ENCODE measurements around the gene PITX2. TPM values are rescaled to one million over a fixed set of nuclear protein-coding genes. Genes with fewer than 3 reads are reported as not detected.
"Not testable (repeated sequence)": the region's sequence is repeated elsewhere in the genome, so short reads cannot be mapped to it uniquely, and the experiment has no call there.

The PITX2 gene
- total RNA-seq, 1 experiment from 2014 or later: 8.5 TPM

GRCh38 chr4:110586131-110586850 lies 36.6 kb downstream of the PITX2 start:
- Histone ChIP-seq H2BK120ac (ENCODE audit: low read depth, low read length, poor library complexity, severe bottlenecking) (no peak overlapping the region), H3K4me2 (ENCODE audit: insufficient read depth, insufficient read length, low read length) (no peak overlapping the region), H3K4ac (ENCODE audit: low read depth, low read length) (no peak overlapping the region), H2AFZ (ENCODE audit: low read length) (no peak overlapping the region), H3K4me1 (ENCODE audit: insufficient read depth, low read length) (no peaks in the 10 kb centered on the region), H3T11ph (ENCODE audit: low read length) (no peak overlapping the region), H3K79me2 (ENCODE audit: insufficient read depth, low read length) (no peaks in the 10 kb centered on the region), H2BK20ac (ENCODE audit: low read depth, low read length, poor library complexity, severe bottlenecking) (no peak overlapping the region), H2AK5ac (ENCODE audit: insufficient read length, low read length) (no peak overlapping the region), H3K79me1 (ENCODE audit: insufficient read depth, low read depth, low read length, poor library complexity, severe bottlenecking) (no peaks in the 10 kb centered on the region), H3K23me2 (ENCODE audit: insufficient read length, low read depth, low read length, poor library complexity, severe bottlenecking) (no peaks in the 10 kb centered on the region), H3K14ac (ENCODE audit: insufficient read depth, low read length) (no peak overlapping the region), H3K23ac (ENCODE audit: insufficient read length, low read depth, low read length) (no peak overlapping the region), H3K27ac (ENCODE audit: insufficient read length, low read depth, low read length) (no peak overlapping the region), H4K91ac (ENCODE audit: insufficient read length, low read depth, low read length) (no peak overlapping the region), H2BK5ac (ENCODE audit: insufficient read length, low read length) (no peak overlapping the region), H4K20me1 (ENCODE audit: control insufficient read depth, insufficient read depth, insufficient read length) (no peaks in the 10 kb centered on the region), H3K27me3 (ENCODE audit: insufficient read depth, low read length) (no peaks in the 10 kb centered on the region), H2BK15ac (ENCODE audit: low read depth, low read length) (no peak overlapping the region), H4K5ac (ENCODE audit: insufficient read length, low read depth, low read length) (no peak overlapping the region), H3K9me3 (ENCODE audit: control insufficient read depth, low read depth, low read length) (no peaks in the 10 kb centered on the region), H4K8ac (replicated peaks; ENCODE audit: insufficient read length, low read depth, low read length) (no peak overlapping the region), H3K56ac (ENCODE audit: insufficient read length, low read depth, low read length) (no peak overlapping the region), H2BK12ac (ENCODE audit: insufficient read length, low read depth, low read length) (no peak overlapping the region), H3K18ac (ENCODE audit: insufficient read length, low read depth, low read length) (no peak overlapping the region), H3K9ac (ENCODE audit: extremely low read depth, insufficient read length, low read length) (no peak overlapping the region)
- peaks cover 3% of the 10 kb centered on the region in 2 experiments; a peak in 3 of 4 replicates for H3K4me1 Mint-ChIP-seq
- no peaks in the 10 kb centered on the region; the same call in 1 of the 2 replicates for H3K27me3 Mint-ChIP-seq (ENCODE audit: low read depth)
- no peak for DNase-seq
- H3K9me3 Mint-ChIP-seq: no peaks in the 10 kb centered on the region
- no peak overlapping the region for H3K27ac Mint-ChIP-seq
- peaks cover 0 to 1% (median 0%) of the 10 kb centered on the region in 3 experiments; a peak in 1 of 7 replicates for H3K36me3 Mint-ChIP-seq (ENCODE audit: insufficient read depth in 1 of 3, low read depth in 3 of 3)
- no peak overlapping the region for H3K4me3 Mint-ChIP-seq
- no CpG with 5 or more reads among the region's 7 CpGs for WGBS (ENCODE audit: extremely low coverage, insufficient read length, low lambda C conversion rate)
- peak; percentile 66 for TF ChIP-seq CTCF (conservative IDR thresholded peaks at IDR 0.05)

DNA sequence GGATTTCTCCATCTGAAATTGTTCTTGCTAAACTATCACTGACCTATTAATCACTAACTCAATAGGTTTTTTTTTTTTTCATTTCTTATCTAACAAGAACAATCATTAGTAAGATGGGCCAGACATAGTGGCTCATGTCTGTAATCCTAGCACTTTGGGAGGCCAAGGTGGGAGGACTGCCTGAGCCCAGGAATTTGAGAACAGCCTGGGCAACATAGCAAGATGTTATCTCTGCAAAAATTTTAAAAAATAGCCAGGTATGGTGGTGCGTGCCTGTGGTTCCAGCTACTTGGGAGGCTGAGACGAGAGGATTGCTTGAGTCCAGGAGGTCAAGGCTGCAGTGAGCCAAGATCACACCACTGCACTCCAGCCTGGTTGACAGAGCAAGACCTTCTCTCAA lies 46.2 kb downstream of the PITX2 start:
- H3K9me3 Mint-ChIP-seq; H3K4me1 Mint-ChIP-seq; H3K79me1 ChIP-seq (ENCODE audit: insufficient read depth, low read depth, low read length, poor library complexity, severe bottlenecking); H3K18ac ChIP-seq (ENCODE audit: insufficient read length, low read depth, low read length); H2BK20ac ChIP-seq (ENCODE audit: low read depth, low read length, poor library complexity, severe bottlenecking); H2BK15ac ChIP-seq (ENCODE audit: low read depth, low read length); H3K9me3 ChIP-seq (ENCODE audit: control insufficient read depth, low read depth, low read length); H3K27ac Mint-ChIP-seq; H2BK12ac ChIP-seq (ENCODE audit: insufficient read length, low read depth, low read length); DNase-seq; H3K9ac ChIP-seq (ENCODE audit: extremely low read depth, insufficient read length, low read length); H3K4me3 Mint-ChIP-seq; H3K56ac ChIP-seq (ENCODE audit: insufficient read length, low read depth, low read length); H2BK5ac ChIP-seq (ENCODE audit: insufficient read length, low read length); H2AFZ ChIP-seq (ENCODE audit: low read length); H3K23ac ChIP-seq (ENCODE audit: insufficient read length, low read depth, low read length); H3K14ac ChIP-seq (ENCODE audit: insufficient read depth, low read length); H3K4ac ChIP-seq (ENCODE audit: low read depth, low read length); H3K4me1 ChIP-seq (ENCODE audit: insufficient read depth, low read length); H4K91ac ChIP-seq (ENCODE audit: insufficient read length, low read depth, low read length); H3K27ac ChIP-seq (ENCODE audit: insufficient read length, low read depth, low read length); H3T11ph ChIP-seq (ENCODE audit: low read length); H3K23me2 ChIP-seq (ENCODE audit: insufficient read length, low read depth, low read length, poor library complexity, severe bottlenecking); H3K4me2 ChIP-seq (ENCODE audit: insufficient read depth, insufficient read length, low read length); H2AK5ac ChIP-seq (ENCODE audit: insufficient read length, low read length); H2BK120ac ChIP-seq (ENCODE audit: low read depth, low read length, poor library complexity, severe bottlenecking); H3K27me3 ChIP-seq (ENCODE audit: insufficient read depth, low read length); H3K36me3 Mint-ChIP-seq (ENCODE audit: insufficient read depth in 1 of 3, low read depth in 3 of 3); H4K20me1 ChIP-seq (ENCODE audit: control insufficient read depth, insufficient read depth, insufficient read length); H4K8ac ChIP-seq (replicated peaks; ENCODE audit: insufficient read length, low read depth, low read length); H4K5ac ChIP-seq (ENCODE audit: insufficient read length, low read depth, low read length); H3K27me3 Mint-ChIP-seq (ENCODE audit: low read depth); H3K79me2 ChIP-seq (ENCODE audit: insufficient read depth, low read length): not testable (repeated sequence)
- WGBS (ENCODE audit: extremely low coverage, insufficient read length, low lambda C conversion rate): no CpG with 5 or more reads among the region's 2 CpGs

Measured in H9 (cell line).